ENCODE data around the gene KLK2. TPM values are rescaled to one million over a fixed set of nuclear protein-coding genes. Genes with fewer than 3 reads are reported as not detected.
A peak's percentile ranks its signal among the peaks of the same experiment; 100 is the strongest.

The KLK2 gene
- total RNA-seq, 4 donors from 2014 or later, result 3.8 TPM; not detected in 3

GRCh38 chr19:50830266-50831025 is 42.8 kb upstream of the KLK2 start:
- Histone ChIP-seq H3K9me3 (no peaks in the 10 kb centered on the region), H3K4me3 (no peak overlapping the region), H3K36me3 (no peaks in the 10 kb centered on the region), H3K4me1 (peaks cover 0 to 8% (median 7%) of the 10 kb centered on the region in 4 donors), H3K27ac (peak overlapping the region in 3 of 4 donors; percentile 7 to 39 (median 10)), H3K27me3 (peaks cover 17% of the 10 kb centered on the region)
- WGBS, 2 donors (ENCODE audit: low coverage in 1 of 2), result 59% methylated on average over 17 of the region's 17 CpGs; no CpG with 5 or more reads in 1 of the 2 donors
- peak; percentile 30 for DNase-seq
- TF ChIP-seq EP300 (IDR thresholded peaks at IDR 0.05; ENCODE audit: low read depth) (no peak), POLR2AphosphoS5 (IDR thresholded peaks at IDR 0.05) (peak; percentile 46 to 60 (median 58)), POLR2A (IDR thresholded peaks at IDR 0.05) (peak; percentile 36)
- TF ChIP-seq, protein P1, sequence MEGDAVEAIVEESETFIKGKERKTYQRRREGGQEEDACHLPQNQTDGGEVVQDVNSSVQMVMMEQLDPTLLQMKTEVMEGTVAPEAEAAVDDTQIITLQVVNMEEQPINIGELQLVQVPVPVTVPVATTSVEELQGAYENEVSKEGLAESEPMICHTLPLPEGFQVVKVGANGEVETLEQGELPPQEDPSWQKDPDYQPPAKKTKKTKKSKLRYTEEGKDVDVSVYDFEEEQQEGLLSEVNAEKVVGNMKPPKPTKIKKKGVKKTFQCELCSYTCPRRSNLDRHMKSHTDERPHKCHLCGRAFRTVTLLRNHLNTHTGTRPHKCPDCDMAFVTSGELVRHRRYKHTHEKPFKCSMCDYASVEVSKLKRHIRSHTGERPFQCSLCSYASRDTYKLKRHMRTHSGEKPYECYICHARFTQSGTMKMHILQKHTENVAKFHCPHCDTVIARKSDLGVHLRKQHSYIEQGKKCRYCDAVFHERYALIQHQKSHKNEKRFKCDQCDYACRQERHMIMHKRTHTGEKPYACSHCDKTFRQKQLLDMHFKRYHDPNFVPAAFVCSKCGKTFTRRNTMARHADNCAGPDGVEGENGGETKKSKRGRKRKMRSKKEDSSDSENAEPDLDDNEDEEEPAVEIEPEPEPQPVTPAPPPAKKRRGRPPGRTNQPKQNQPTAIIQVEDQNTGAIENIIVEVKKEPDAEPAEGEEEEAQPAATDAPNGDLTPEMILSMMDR (IDR thresholded peaks at IDR 0.05), result no peak
- in situ Hi-C loops (cut with MboI; ENCODE audit: low pct_ligation_motif_present in 1 of 4, low pct_unique_long_range_greater_than_20kb in 1 of 4, low sequenced_read_pairs in 3 of 4), result no loop called here
- intact Hi-C loops (cut with DNase I; ENCODE audit: low total_unique reads), result no loop called here

- in situ Hi-C loops (cut with MboI; ENCODE audit: low pct_ligation_motif_present in 1 of 4, low pct_unique_long_range_greater_than_20kb in 1 of 4, low sequenced_read_pairs in 3 of 4), result no loop called here
- no peaks in the 10 kb centered on the region for H3K36me3 ChIP-seq
- H3K27me3 ChIP-seq, result peaks cover 17% of the 10 kb centered on the region
- peak overlapping the region in 3 of 4 donors; percentile 7 to 39 (median 10) for H3K27ac ChIP-seq
- H3K4me1 ChIP-seq, result peaks cover 0 to 13% (median 9%) of the 10 kb centered on the region in 4 donors
- intact Hi-C loops (cut with DNase I; ENCODE audit: low total_unique reads), result no loop called here
- H3K9me3 ChIP-seq, result no peaks in the 10 kb centered on the region
- DNase-seq, result no peak
- H3K4me3 ChIP-seq, result no peak overlapping the region
- TF ChIP-seq POLR2AphosphoS5 (IDR thresholded peaks at IDR 0.05), result no peak
- TF ChIP-seq POLR2A (IDR thresholded peaks at IDR 0.05), result no peak
- TF ChIP-seq, protein P1 (IDR thresholded peaks at IDR 0.05), result no peak
- no peak for TF ChIP-seq EP300 (IDR thresholded peaks at IDR 0.05; ENCODE audit: low read depth)
- whole genome bisulfite sequencing, 2 donors (ENCODE audit: low coverage in 1 of 2), result 77% methylated on average over 7 of the region's 7 CpGs; no CpG with 5 or more reads in 1 of the 2 donors
Measured at GRCh38 chr19:50831026-50831396, 42.2 kb upstream of the KLK2 start.

- no peak for DNase-seq
- intact Hi-C loops (cut with DNase I; ENCODE audit: low total_unique reads) (no loop called here), in situ Hi-C loops (cut with MboI; ENCODE audit: low pct_ligation_motif_present in 1 of 4, low pct_unique_long_range_greater_than_20kb in 1 of 4, low sequenced_read_pairs in 3 of 4) (no loop called here)
- peaks cover 0 to 23% (median 18%) of the 10 kb centered on the region in 4 donors for H3K4me1 ChIP-seq
- H3K9me3 ChIP-seq, result no peaks in the 10 kb centered on the region
- peaks cover 25% of the 10 kb centered on the region for H3K27me3 ChIP-seq
- no peak overlapping the region for H3K27ac ChIP-seq
- TF ChIP-seq, protein P1 (IDR thresholded peaks at IDR 0.05), result no peak
- TF ChIP-seq POLR2AphosphoS5 (IDR thresholded peaks at IDR 0.05), result no peak
- no peak for TF ChIP-seq EP300 (IDR thresholded peaks at IDR 0.05; ENCODE audit: low read depth)
- no peak for TF ChIP-seq POLR2A (IDR thresholded peaks at IDR 0.05)
- 80 to 91% methylated on average over 5 to 8 of the region's 8 CpGs for WGBS, 2 donors (ENCODE audit: low coverage in 1 of 2)
- H3K4me3 ChIP-seq, result no peak overlapping the region
- H3K36me3 ChIP-seq, result no peaks in the 10 kb centered on the region
Measured at GRCh38 chr19:50832666-50833065, 40.6 kb upstream of the KLK2 start.

GRCh38 chr19:50833117-50833801 is 40.0 kb upstream of the KLK2 start, which contains the start of gene KLK15:
Gene KLK15 (minus strand): TSS chr19:50833574. CDS start chr19:50831492, 2,082 bp downstream.
- Histone ChIP-seq H3K36me3 (no peaks in the 10 kb centered on the region), H3K27me3 (peaks cover 25% of the 10 kb centered on the region), H3K4me3 (no peak within 1 kb of the TSS), H3K4me1 (peaks cover 0 to 23% (median 18%) of the 10 kb centered on the region in 4 donors), H3K9me3 (no peaks in the 10 kb centered on the region), H3K27ac (no peak within 1 kb of the TSS)
- no peak for DNase-seq
- in situ Hi-C loops (cut with MboI; ENCODE audit: low pct_ligation_motif_present in 1 of 4, low pct_unique_long_range_greater_than_20kb in 1 of 4, low sequenced_read_pairs in 3 of 4) (no loop called here), intact Hi-C loops (cut with DNase I; ENCODE audit: low total_unique reads) (no loop called here)
- TF ChIP-seq EP300 (IDR thresholded peaks at IDR 0.05; ENCODE audit: low read depth) (no peak), POLR2AphosphoS5 (IDR thresholded peaks at IDR 0.05) (no peak), POLR2A (IDR thresholded peaks at IDR 0.05) (no peak)
- TF ChIP-seq, protein P1 (IDR thresholded peaks at IDR 0.05), result no peak
- 56 to 76% methylated on average over 3 to 8 of the region's 8 CpGs for WGBS, 2 donors (ENCODE audit: low coverage in 1 of 2)

Measured in transverse colon (tissue), 4 donors.